Lower leg skin (tissue), 4 donors: ENCODE data around the gene PICALM. TPM values are rescaled to one million over a fixed set of nuclear protein-coding genes. Genes with fewer than 3 reads are reported as not detected.

Experiments
- DNase-seq, 2 donors: peaks; one replicate each; pipeline ENCODE4 v3.0.0-alpha.2; 2019; ENCODE audit warnings: low spot score in 2 of 2
- H3K4me3 ChIP-seq: fragments of 200-600 bp; sonication (generic); 2 replicates; pipeline ENCODE4 v1.5.1; 2017; ENCODE audit warnings: mild to moderate bottlenecking, low read depth; ENCODE audit not compliant: poor library complexity, severe bottlenecking
- CTCF ChIP-seq, 3 donors: fragments of 450-650 bp; IDR thresholded peaks; one replicate each; pipeline ENCODE4 v1.5.1; 2016; ENCODE audit warnings: antibody characterized with exemption in 3 of 3, mild to moderate bottlenecking in 3 of 3, moderate library complexity in 2 of 3
- POLR2A ChIP-seq, 2 donors: fragments of 450-650 bp; IDR thresholded peaks; one replicate each; pipeline ENCODE4 v1.6.1; 2016 to 2017; ENCODE audit warnings: antibody characterized with exemption in 2 of 2, mild to moderate bottlenecking in 1 of 2, moderate library complexity in 1 of 2
- WGBS, 2 donors: methylation state at CpG; one replicate each; pipeline ENCODE4 v1.1.5; 2018; 5-methylcytosine and 5-hydroxymethylcytosine counted together
- intact Hi-C: fragments of 100-400 bp; cut with DNase I; formaldehyde crosslinking; loops from one replicate; pipeline ENCODE4 v1.15.0; 2023; ENCODE audit warnings: low total_unique reads
- total RNA-seq, 4 donors: library from RNA; depleted of rRNA; stranded (reverse); fragments of >200 nt; gene quantifications; one replicate each; pipeline ENCODE4 v1.1.0, GENCODE V29; 2016

Gene PICALM
- total RNA-seq, 4 donors from 2014 or later, result 158 to 198 (median 178) TPM

- TF ChIP-seq CTCF (IDR thresholded peaks at IDR 0.05) (no peak), POLR2A (IDR thresholded peaks at IDR 0.05) (no peak)
- intact Hi-C loops, result no loop called here
- DNase-seq, result no peak
- no peak overlapping the region for H3K4me3 ChIP-seq
Measured at GRCh38 chr11:86013713-86014112, 55.2 kb downstream of the PICALM start.

GRCh38 chr11:86011175-86011574 is 57.7 kb downstream of the PICALM start:
- DNase-seq, result no peak
- intact Hi-C loops, result no loop called here
- H3K4me3 ChIP-seq, result no peak overlapping the region
- TF ChIP-seq CTCF (IDR thresholded peaks at IDR 0.05) (no peak), POLR2A (IDR thresholded peaks at IDR 0.05) (no peak)
- WGBS, 2 donors, result 92 to 97% methylated on average over 1 of the region's 1 CpG

- WGBS, 2 donors, result 48 to 52% methylated on average over 2 of the region's 2 CpGs
- no peak overlapping the region for H3K4me3 ChIP-seq
- TF ChIP-seq POLR2A (IDR thresholded peaks at IDR 0.05), result no peak
- no peak for TF ChIP-seq CTCF (IDR thresholded peaks at IDR 0.05)
- DNase-seq, result no peak
- intact Hi-C loops, result no loop called here
Measured at GRCh38 chr11:86003654-86004053, 65.2 kb downstream of the PICALM start.

- no peak for DNase-seq
- WGBS, 2 donors, result 97% methylated on average over 3 of the region's 3 CpGs
- intact Hi-C loops, result no loop called here
- no peak overlapping the region for H3K4me3 ChIP-seq
- TF ChIP-seq CTCF (IDR thresholded peaks at IDR 0.05) (no peak), POLR2A (IDR thresholded peaks at IDR 0.05) (no peak)
Measured at GRCh38 chr11:86002431-86002830, 66.5 kb downstream of the PICALM start.

GRCh38 chr11:85991508-85991907 is 77.4 kb downstream of the PICALM start:
- no peak overlapping the region for H3K4me3 ChIP-seq
- intact Hi-C loops, result no loop called here
- 88 to 90% methylated on average over 2 of the region's 2 CpGs for WGBS, 2 donors
- no peak for TF ChIP-seq CTCF (IDR thresholded peaks at IDR 0.05)
- DNase-seq, result no peak

- no peak overlapping the region for H3K4me3 ChIP-seq
- TF ChIP-seq POLR2A (IDR thresholded peaks at IDR 0.05) (no peak), CTCF (IDR thresholded peaks at IDR 0.05) (no peak)
- intact Hi-C loops, result no loop called here
- DNase-seq, result no peak
- WGBS, 2 donors, result 85 to 91% methylated on average over 2 of the region's 2 CpGs
Measured at GRCh38 chr11:85989746-85990145, 79.1 kb downstream of the PICALM start.
